ENCODE measurements around the gene FAM229A. TPM values are rescaled to one million over a fixed set of nuclear protein-coding genes. Genes with fewer than 3 reads are reported as not detected.
"Not testable (repeated sequence)": the region's sequence is repeated elsewhere in the genome, so short reads cannot be mapped to it uniquely, and the experiment has no call there.

The FAM229A gene
- total RNA-seq, result 7.8 TPM

GRCh38 chr1:32362474-32363313 lies at the start of gene FAM229A, which contains the start of gene TSSK3:
Gene FAM229A (minus strand): TSS chr1:32362485. CDS start chr1:32362091, 394 bp downstream.
Gene TSSK3 (plus strand): TSS chr1:32362539. CDS start chr1:32362702, 163 bp downstream.
- DNase-seq (ENCODE audit: low read depth in 2 of 3, low spot score in 2 of 3), result no peak

DNA sequence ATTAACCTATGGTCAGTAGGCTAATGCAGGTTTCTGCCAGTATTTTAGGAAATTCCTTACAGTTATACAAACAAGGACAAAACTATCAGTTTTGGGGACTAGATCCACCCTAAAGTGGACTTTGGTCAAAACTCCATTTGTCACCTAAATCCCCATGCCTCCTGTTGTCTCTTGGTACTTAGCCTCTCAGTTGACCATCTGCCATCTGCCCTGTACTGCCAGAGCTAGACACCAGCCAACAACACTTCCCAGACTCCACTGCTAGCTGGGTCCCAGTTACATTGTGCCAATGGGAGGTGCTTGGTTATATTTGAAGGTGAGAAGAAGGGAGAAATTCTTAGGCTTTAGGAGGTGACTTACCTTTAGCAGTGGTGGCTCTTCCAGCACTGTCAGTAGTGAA lies 49.0 kb upstream of the FAM229A start:
- no peak for DNase-seq (ENCODE audit: low read depth in 2 of 3, low spot score in 2 of 3)

- no peak for DNase-seq (ENCODE audit: low read depth in 2 of 3, low spot score in 2 of 3)
Measured at GRCh38 chr1:32406629-32407111, 44.4 kb upstream of the FAM229A start.

- no peak for DNase-seq (ENCODE audit: low read depth in 2 of 3, low spot score in 2 of 3)
Measured at GRCh38 chr1:32405672-32406467, 43.6 kb upstream of the FAM229A start.

GRCh38 chr1:32404946-32405345 lies 42.7 kb upstream of the FAM229A start:
- DNase-seq (ENCODE audit: low read depth in 2 of 3, low spot score in 2 of 3), result no peak

DNA sequence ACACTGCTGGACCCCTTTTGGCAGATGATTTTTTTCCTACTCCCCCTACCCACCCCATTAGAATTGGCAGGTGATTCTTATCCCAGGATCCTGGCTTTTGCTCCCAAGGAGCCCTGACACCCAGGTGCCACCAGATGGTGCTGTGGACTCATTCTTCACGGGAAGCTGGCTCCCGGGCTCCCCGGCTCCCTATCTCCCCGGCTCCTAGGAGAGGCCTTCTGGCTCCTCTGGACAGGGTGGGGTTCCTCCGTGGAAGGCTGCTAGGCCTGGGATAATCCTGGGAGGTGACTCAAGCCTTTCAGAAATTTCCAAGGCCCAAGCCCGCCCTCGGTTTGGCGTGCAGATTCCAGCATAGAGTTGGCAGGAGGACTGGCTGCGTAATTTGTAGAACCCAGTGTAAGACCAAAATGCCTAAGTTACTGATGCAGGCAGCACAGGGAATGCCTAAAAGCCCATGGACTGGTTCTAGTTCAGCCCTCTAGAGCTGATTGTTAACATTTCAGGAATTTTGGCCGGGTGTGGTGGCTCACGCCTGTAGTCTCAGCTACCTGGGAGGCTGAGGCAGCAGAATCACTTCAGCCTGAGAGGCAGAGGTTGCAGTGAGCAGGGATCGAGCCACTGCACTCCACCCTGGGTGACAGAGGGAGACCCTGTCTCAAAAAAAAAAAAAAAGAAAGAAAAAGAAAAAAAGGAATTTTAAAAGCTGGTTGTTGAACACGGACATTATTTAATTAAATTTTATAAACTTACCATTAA lies 38.8 kb upstream of the FAM229A start:
- DNase-seq (ENCODE audit: low read depth in 2 of 3, low spot score in 2 of 3), result peak in 2 of 3 donors; percentile 41 to 65

GRCh38 chr1:32399843-32400242 lies 37.6 kb upstream of the FAM229A start:
- no peak for DNase-seq (ENCODE audit: low read depth in 2 of 3, low spot score in 2 of 3)

DNA sequence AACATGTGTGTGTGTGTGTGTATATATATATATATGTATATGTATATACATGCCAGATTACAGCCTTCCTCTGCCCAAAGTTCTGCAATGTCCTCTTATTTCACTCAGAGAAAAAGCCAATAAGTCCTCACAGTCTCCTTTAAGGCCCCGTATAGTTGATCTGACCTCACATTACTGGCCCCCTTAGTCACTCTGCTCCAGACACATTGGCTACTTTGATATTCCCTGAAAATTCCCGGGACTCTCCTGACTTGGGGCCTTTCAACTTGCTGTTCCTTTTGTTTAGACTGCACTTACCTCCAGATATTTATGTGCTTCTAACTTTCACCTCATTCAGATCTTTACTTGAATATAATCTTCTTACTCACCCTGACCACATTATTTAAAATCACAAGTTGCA lies 36.1 kb upstream of the FAM229A start:
- DNase-seq (ENCODE audit: low read depth in 2 of 3, low spot score in 2 of 3), result no peak

GRCh38 chr1:32396524-32396923 lies 34.2 kb upstream of the FAM229A start:
- not testable (repeated sequence) for DNase-seq (ENCODE audit: low read depth in 2 of 3, low spot score in 2 of 3)

DNA sequence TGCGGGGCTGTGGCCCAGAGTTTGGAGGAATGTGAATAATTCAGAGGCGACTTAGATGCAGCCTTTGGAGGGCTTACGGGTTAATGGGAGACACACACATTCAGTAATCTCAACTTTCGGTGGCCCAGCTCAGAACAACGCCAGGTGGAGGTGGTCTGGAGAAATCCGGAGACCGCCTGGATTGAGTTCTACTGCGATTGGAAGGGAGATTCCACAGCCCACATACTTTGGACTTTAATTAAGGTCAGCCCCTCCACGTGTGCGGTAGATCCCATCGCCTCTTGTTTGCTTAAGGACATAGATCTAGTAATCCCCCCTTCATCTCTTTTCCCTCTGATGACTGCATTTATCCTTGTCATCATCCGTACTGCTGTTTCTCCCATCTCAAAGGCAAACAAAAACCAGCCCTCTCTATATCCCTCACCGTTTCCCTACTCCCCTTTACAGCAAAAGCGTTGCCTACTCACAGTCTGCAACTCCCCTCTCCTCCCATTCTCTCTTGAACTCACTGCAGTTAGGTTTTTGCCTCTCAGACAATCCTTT lies 32.7 kb upstream of the FAM229A start:
- DNase-seq (ENCODE audit: low read depth in 2 of 3, low spot score in 2 of 3), result peak in 1 of 3 donors; percentile 25

DNA sequence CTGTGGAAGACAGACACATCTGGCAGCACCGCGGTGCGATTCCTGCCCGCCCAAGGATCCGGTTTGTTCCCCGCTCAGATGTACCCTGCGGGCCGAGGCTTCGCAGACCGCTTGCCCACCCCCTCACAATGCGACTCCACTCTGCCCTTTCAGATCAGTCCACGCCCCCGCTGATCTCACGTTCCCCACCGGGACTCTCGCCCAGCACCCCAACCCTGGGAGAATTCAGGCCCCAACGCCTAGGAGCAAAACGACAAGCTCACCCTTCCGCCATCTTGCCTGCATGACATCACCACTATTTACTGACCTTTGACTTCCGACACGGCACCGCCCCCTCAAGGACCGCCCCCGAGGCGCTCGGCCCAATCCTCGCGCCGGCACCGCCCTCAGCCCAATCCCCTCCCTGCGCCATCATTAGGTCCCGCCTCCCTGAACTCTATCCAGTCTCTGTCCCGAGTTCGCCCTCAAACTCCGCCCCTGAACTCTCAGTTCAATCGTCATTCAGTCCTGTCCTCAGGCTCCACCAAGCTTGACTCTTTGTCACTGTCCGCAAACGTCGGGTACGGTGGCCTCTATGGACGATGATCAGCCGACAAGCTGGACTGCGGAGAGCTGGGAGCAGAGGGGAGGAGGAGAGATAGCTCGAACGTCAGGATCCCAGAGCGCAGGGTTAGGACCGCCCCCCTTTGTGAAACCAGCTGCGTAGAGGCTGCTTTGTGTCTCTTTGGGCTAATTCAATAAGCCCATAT lies 32.0 kb upstream of the FAM229A start, which contains the start of gene BSDC1:
Gene BSDC1 (minus strand): TSS at position 301 of the 749 bp plus-strand sequence. CDS start 27 bp downstream, at position 274.
- peak; percentile 94 to 99 (median 99) for DNase-seq (ENCODE audit: low read depth in 2 of 3, low spot score in 2 of 3)

DNA sequence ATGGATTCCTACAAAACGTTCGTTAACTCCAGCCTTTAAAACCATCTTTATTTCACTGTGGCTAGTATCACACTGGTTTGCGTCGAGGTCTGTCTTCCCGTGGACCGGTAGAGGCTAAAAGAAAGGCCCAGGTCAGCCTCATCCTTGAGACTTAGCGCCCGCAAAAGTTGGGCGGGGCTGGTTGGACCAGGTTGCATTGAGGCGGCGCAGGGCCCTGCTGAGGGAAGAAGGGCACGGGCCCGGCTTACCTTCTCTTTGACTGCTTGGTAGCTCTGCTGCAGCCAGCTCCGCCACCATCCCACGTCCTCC lies 31.5 kb upstream of the FAM229A start:
- DNase-seq (ENCODE audit: low read depth in 2 of 3, low spot score in 2 of 3), result peak in 1 of 3 donors; percentile 60

GRCh38 chr1:32393136-32393535 lies 30.9 kb upstream of the FAM229A start:
- no peak for DNase-seq (ENCODE audit: low read depth in 2 of 3, low spot score in 2 of 3)

GRCh38 chr1:32392325-32392724 lies 30.0 kb upstream of the FAM229A start:
- no peak for DNase-seq (ENCODE audit: low read depth in 2 of 3, low spot score in 2 of 3)

DNA sequence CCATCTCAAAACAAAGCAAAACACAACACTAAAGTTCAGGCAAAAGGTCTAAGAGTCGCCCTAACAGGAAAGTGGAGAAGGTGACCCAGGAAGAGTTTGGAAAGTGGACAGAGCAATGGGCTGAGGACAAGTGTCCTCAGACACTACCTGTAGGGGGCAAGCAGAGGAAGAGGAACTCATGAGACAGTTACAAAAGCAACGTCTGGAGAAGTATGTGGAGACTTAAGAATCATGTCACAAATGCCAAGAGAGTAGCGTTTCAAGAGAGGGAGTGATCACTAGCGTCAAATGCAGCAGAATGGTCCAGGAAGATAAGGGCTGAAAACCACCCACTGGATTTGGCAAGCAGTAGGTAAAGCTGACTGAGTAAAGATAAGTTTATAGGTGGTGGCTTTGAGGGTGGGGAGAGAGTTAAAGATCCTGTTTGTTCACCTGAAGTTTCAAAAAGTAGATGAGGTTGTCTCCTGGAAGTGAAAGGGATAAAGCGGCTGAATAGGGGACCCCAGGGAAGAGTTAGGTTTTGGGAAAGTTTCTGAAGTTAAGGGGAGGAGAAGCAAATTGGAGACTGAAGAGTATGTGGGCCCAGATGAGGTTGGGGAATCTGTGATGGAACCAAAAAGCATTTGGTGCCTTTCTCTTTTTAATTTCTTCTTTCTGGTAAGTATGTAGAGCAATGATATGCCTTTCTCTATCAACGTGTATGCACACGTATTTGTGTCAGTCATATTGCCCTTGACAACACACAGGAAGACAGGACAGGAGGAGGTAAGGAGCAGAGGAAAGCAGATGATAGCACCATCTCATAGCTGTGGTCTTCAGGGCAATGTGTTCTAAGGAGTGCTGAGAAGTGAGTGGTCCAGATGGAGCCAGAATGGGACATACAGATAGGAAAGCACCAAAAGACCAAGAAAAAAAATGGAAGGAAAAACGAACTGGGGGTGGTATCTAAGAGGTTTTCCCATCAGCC lies 28.9 kb upstream of the FAM229A start:
- DNase-seq (ENCODE audit: low read depth in 2 of 3, low spot score in 2 of 3), result peak in 2 of 3 donors; percentile 44 to 48

DNA sequence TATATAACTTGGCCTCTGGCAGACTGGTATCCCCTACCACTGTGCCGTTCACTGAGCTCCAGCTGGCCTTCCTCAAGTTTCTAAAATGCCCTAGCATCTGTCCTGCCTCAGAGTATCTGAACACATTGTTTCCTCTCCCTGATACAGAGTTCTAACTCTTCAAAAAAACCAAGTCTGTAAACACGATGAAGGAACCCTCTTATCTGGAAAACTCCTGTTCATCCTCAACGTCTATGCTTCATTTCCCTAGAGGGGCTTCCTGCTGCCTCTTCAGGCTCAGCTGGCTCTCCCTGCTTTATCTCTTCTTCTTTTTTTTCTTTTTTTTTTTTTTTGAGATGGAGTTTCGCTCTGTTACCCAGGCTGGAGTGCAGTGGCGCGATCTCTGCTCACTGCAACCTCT lies 26.4 kb upstream of the FAM229A start:
- no peak for DNase-seq (ENCODE audit: low read depth in 2 of 3, low spot score in 2 of 3)

GRCh38 chr1:32386676-32387392 lies 24.5 kb upstream of the FAM229A start:
- DNase-seq (ENCODE audit: low read depth in 2 of 3, low spot score in 2 of 3), result no peak

GRCh38 chr1:32380057-32380456 lies 17.8 kb upstream of the FAM229A start:
- DNase-seq (ENCODE audit: low read depth in 2 of 3, low spot score in 2 of 3), result no peak
